HCT116 (cell line): ENCODE measurements around the gene PLSCR1. TPM values are rescaled to one million over a fixed set of nuclear protein-coding genes. Genes with fewer than 3 reads are reported as not detected.

ENCODE experiments used
- ATAC-seq: fragments of 200-7000 bp; cut with Tn5 transposase; 2 replicates; pipeline ENCODE4 v1.9.1; 2020; ENCODE audit warnings: mild to moderate bottlenecking, moderate library complexity
- BruUV-seq: library from RNA; stranded (reverse); fragments of 400-500 nt; replicated peaks from 2 replicates; lab custom pipeline; 2021; lab: Mats Ljungman, UMichigan
- CTCF ChIA-PET: fragments of 300-600 bp; sonication (Branson Sonifier 250); formaldehyde crosslinking; loops from one replicate; lab custom pipeline; 2021; ENCODE audit warnings: antibody characterized with exemption; lab: Charles Lee
- POLR2A ChIA-PET: fragments of 300-600, 350-600 bp; sonication (Branson Sonifier 250); formaldehyde crosslinking; loops from one replicate; lab custom pipeline; 2021; ENCODE audit warnings: antibody characterized with exemption; lab: Charles Lee
- RAD21 ChIA-PET, 2 experiments: fragments of 300-600 bp; sonication (Branson Sonifier 250); formaldehyde crosslinking; loops; one replicate each; lab custom pipeline; 2023; ENCODE audit warnings: low total read pairs in 2 of 2; ENCODE audit not compliant: uncharacterized antibody in 2 of 2, unreplicated experiment in 2 of 2, low non-redundant PET in 1 of 2; lab: Charles Lee
- DNase-seq: peaks from one replicate; pipeline ENCODE4 v3.0.0-alpha.2; 2010; ENCODE audit warnings: low read depth, low spot score
- H2AFZ ChIP-seq: fragments of 200-600 bp; shearing (Covaris generic), sonication (generic); 2 replicates; pipeline ENCODE4 v1.6.1; 2017; ENCODE audit warnings: low read depth, mixed run types, mixed read lengths, antibody characterized with exemption, low read length; ENCODE audit not compliant: poor library complexity, severe bottlenecking
- H3K27ac ChIP-seq: 2 replicates; pipeline ENCODE4 v1.5.1; 2012; ENCODE audit warnings: low read depth, low read length
- H3K27me3 ChIP-seq: fragments of 200-600 bp; sonication (generic); 2 replicates; pipeline ENCODE4 v1.6.1; 2016; ENCODE audit warnings: mixed run types, low read length, mixed read lengths; ENCODE audit not compliant: insufficient read depth
- H3K36me3 ChIP-seq, 2 experiments: fragments of 200-500 bp in 1 of 2; fragments of 200-600 bp in 1 of 2; sonication (Bioruptor generic) in 1 of 2; sonication (generic) in 1 of 2; 2 replicates each; pipeline versions ENCODE4 v1.5.1 to v1.6.1; 2014 to 2016; ENCODE audit warnings: low read length in 2 of 2, inconsistent platforms in 1 of 2, mixed read lengths in 1 of 2, mixed run types in 1 of 2; ENCODE audit not compliant: insufficient read depth in 2 of 2, control insufficient read depth in 1 of 2
- H3K4me1 ChIP-seq, 2 experiments: fragments of 200-600 bp in 1 of 2; sonication (generic) in 1 of 2; 2 replicates each; pipeline versions ENCODE4 v1.5.1 to v1.6.1; 2012 to 2017; ENCODE audit warnings: low read length in 2 of 2, inconsistent platforms in 1 of 2, mild to moderate bottlenecking in 1 of 2, mixed read lengths in 1 of 2, mixed run types in 1 of 2, moderate library complexity in 1 of 2; ENCODE audit not compliant: insufficient read depth in 2 of 2, control insufficient read depth in 1 of 2
- H3K4me2 ChIP-seq: fragments of 200-600 bp; sonication (generic); 2 replicates; pipeline ENCODE4 v1.6.1; 2017; ENCODE audit warnings: mixed run types, low read length, mixed read lengths
- H3K4me3 ChIP-seq, 2 experiments: fragments of 200-600 bp in 1 of 2; sonication (generic) in 1 of 2; replicated peaks in 1 of 2; 2 replicates each; pipeline ENCODE4 v1.5.1; 2011 to 2016; ENCODE audit warnings: low read length in 2 of 2, control low read depth in 1 of 2, low read depth in 1 of 2, mild to moderate bottlenecking in 1 of 2, mixed read lengths in 1 of 2, mixed run types in 1 of 2
- H3K79me2 ChIP-seq: fragments of 200-600 bp; sonication (generic); 2 replicates; pipeline ENCODE4 v1.6.1; 2017; ENCODE audit warnings: mild to moderate bottlenecking, mixed run types, low read length, moderate library complexity, mixed read lengths; ENCODE audit not compliant: insufficient read depth
- H3K9ac ChIP-seq: fragments of 200-600 bp; sonication (generic); 2 replicates; pipeline ENCODE4 v1.6.1; 2016; ENCODE audit warnings: low read length, mixed read lengths
- H3K9me2 ChIP-seq: fragments of 200-600 bp; sonication (generic), shearing (Covaris generic); 2 replicates; pipeline ENCODE4 v1.6.1; 2017; ENCODE audit warnings: mixed run types, mild to moderate bottlenecking, moderate library complexity; ENCODE audit not compliant: insufficient read depth
- H3K9me3 ChIP-seq, 2 experiments: fragments of 200-500 bp in 1 of 2; fragments of 200-600 bp in 1 of 2; sonication (Bioruptor generic) in 1 of 2; sonication (generic) in 1 of 2; 2 replicates each; pipeline ENCODE4 v1.6.1; 2014 to 2017; ENCODE audit warnings: low read length in 2 of 2, mixed read lengths in 2 of 2, inconsistent platforms in 1 of 2, low read depth in 1 of 2, mild to moderate bottlenecking in 1 of 2, mixed run types in 1 of 2, moderate library complexity in 1 of 2; ENCODE audit not compliant: control insufficient read depth in 1 of 2, insufficient read depth in 1 of 2
- H4K20me1 ChIP-seq: fragments of 200-600 bp; sonication (generic), shearing (Covaris generic); 2 replicates; pipeline ENCODE4 v1.6.1; 2017; ENCODE audit warnings: mixed run types, mild to moderate bottlenecking, moderate library complexity; ENCODE audit not compliant: insufficient read depth
- EZH2 ChIP-seq: fragments of 200-600 bp; sonication (generic); IDR thresholded peaks from 2 replicates; pipeline ENCODE4 v1.6.1; 2017; ENCODE audit warnings: antibody characterized with exemption, mixed run types
- FOSL1 ChIP-seq: IDR thresholded peaks from 2 replicates; pipeline ENCODE4 v1.6.1; 2012; ENCODE audit warnings: low read depth
- RAD21 ChIP-seq: IDR thresholded peaks from 2 replicates; pipeline ENCODE4 v1.6.1; 2012; ENCODE audit warnings: low read depth, mild to moderate bottlenecking
- SP1 ChIP-seq: IDR thresholded peaks from 2 replicates; pipeline ENCODE4 v1.6.1; 2012; ENCODE audit warnings: low read depth
- SRF ChIP-seq: IDR thresholded peaks from 2 replicates; pipeline ENCODE4 v1.6.1; 2012; ENCODE audit warnings: low read depth
- ZFX ChIP-seq: fragments of 450-650 bp; IDR thresholded peaks from 2 replicates; pipeline ENCODE4 v1.6.1; 2017
- ZNF274 ChIP-seq: fragments of 200-500 bp; sonication (Bioruptor generic); IDR thresholded peaks from 2 replicates; pipeline ENCODE4 v1.6.1; 2014; ENCODE audit warnings: mild to moderate bottlenecking, low read depth, low read length, inconsistent platforms
- intact Hi-C: fragments of 100-400 bp; cut with micrococcal nuclease; formaldehyde crosslinking; loops from 2 replicates; pipeline ENCODE4 v1.10.0; 2022
- total RNA-seq: library from RNA; stranded (reverse); gene quantifications from one replicate; pipeline ENCODE4 v1.2.1, GENCODE V29; 2021; ENCODE audit not compliant: unreplicated experiment
- TF ChIP-seq, protein P1 (sequence below): IDR thresholded peaks from 2 replicates; pipeline ENCODE4 v1.6.1; 2011; ENCODE audit warnings: mild to moderate bottlenecking, low read length, moderate library complexity; ENCODE audit not compliant: insufficient replicate concordance; ENCODE audit errors: extremely low read depth
- TF ChIP-seq, protein P2 (sequence below), 3 experiments: fragments of 200-600 bp in 1 of 3; sonication (generic) in 1 of 3; IDR thresholded peaks in 2 of 3; conservative IDR thresholded peaks in 1 of 3; 2 replicates each; pipeline ENCODE4 v1.5.1; 2012 to 2017; ENCODE audit warnings: low read depth in 2 of 3, low read length in 2 of 3, antibody characterized with exemption in 1 of 3, borderline replicate concordance in 1 of 3, control low read depth in 1 of 3, mild to moderate bottlenecking in 1 of 3, mixed read lengths in 1 of 3, mixed run types in 1 of 3, moderate library complexity in 1 of 3; ENCODE audit not compliant: insufficient read depth in 1 of 3
- TF ChIP-seq, protein P3 (sequence below): IDR thresholded peaks from 2 replicates; pipeline ENCODE4 v1.6.1; 2012

Gene PLSCR1
- total RNA-seq, 1 experiment from 2014 or later = 44.2 TPM

DNA sequence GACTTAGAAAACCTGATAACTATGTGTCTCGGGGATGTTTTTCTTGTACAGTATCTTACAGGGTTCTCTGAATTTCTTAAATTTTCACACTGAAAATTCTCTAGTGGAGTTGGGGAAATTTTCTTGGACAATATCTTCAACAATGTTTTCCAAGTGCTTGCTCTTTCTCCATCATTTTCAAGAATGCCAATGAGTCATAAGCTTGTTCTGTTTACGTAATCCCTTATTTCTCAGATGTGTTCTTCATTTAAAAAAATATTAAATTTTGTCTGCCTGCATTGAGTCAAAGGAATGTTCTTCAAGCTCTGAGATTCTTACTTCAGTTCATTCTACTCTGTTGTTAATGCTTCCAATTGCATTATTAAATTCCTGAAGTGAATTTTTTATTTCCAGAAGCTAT lies 53.1 kb downstream of the PLSCR1 start:
- Histone ChIP-seq H3K27me3 (no peaks in the 10 kb centered on the region), H3K9me3 (no peaks in the 10 kb centered on the region), H2AFZ (no peak overlapping the region), H3K4me3 (no peak overlapping the region), H3K4me1 (no peaks in the 10 kb centered on the region), H3K9ac (no peak overlapping the region), H3K4me2 (no peak overlapping the region), H3K9me2 (peaks cover 3% of the 10 kb centered on the region; the same call in 1 of the 2 replicates), H3K79me2 (no peaks in the 10 kb centered on the region), H4K20me1 (no peaks in the 10 kb centered on the region), H3K36me3 (no peaks in the 10 kb centered on the region), H3K27ac (no peak overlapping the region)
- BruUV-seq = no TSS peak
- ChIA-PET POLR2A (no interaction called here), RAD21 (no interaction called here), CTCF (no interaction called here)
- no peak for TF ChIP-seq FOSL1
- TF ChIP-seq ZNF274 = no peak
- TF ChIP-seq RAD21 = no peak
- TF ChIP-seq, protein P1, sequence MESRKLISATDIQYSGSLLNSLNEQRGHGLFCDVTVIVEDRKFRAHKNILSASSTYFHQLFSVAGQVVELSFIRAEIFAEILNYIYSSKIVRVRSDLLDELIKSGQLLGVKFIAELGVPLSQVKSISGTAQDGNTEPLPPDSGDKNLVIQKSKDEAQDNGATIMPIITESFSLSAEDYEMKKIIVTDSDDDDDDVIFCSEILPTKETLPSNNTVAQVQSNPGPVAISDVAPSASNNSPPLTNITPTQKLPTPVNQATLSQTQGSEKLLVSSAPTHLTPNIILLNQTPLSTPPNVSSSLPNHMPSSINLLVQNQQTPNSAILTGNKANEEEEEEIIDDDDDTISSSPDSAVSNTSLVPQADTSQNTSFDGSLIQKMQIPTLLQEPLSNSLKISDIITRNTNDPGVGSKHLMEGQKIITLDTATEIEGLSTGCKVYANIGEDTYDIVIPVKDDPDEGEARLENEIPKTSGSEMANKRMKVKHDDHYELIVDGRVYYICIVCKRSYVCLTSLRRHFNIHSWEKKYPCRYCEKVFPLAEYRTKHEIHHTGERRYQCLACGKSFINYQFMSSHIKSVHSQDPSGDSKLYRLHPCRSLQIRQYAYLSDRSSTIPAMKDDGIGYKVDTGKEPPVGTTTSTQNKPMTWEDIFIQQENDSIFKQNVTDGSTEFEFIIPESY = no peak
- no peak for TF ChIP-seq SP1
- no peak for TF ChIP-seq SRF
- TF ChIP-seq, protein P2, sequence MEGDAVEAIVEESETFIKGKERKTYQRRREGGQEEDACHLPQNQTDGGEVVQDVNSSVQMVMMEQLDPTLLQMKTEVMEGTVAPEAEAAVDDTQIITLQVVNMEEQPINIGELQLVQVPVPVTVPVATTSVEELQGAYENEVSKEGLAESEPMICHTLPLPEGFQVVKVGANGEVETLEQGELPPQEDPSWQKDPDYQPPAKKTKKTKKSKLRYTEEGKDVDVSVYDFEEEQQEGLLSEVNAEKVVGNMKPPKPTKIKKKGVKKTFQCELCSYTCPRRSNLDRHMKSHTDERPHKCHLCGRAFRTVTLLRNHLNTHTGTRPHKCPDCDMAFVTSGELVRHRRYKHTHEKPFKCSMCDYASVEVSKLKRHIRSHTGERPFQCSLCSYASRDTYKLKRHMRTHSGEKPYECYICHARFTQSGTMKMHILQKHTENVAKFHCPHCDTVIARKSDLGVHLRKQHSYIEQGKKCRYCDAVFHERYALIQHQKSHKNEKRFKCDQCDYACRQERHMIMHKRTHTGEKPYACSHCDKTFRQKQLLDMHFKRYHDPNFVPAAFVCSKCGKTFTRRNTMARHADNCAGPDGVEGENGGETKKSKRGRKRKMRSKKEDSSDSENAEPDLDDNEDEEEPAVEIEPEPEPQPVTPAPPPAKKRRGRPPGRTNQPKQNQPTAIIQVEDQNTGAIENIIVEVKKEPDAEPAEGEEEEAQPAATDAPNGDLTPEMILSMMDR (IDR thresholded peaks at IDR 0.05 in 2 of 3, conservative IDR thresholded peaks at IDR 0.05 in 1 of 3; ENCODE audit: borderline replicate concordance in 1 of 3, insufficient read depth in 1 of 3, low read depth in 2 of 3, low read length in 2 of 3) = no peak
- TF ChIP-seq ZFX = no peak
- TF ChIP-seq, protein P3, sequence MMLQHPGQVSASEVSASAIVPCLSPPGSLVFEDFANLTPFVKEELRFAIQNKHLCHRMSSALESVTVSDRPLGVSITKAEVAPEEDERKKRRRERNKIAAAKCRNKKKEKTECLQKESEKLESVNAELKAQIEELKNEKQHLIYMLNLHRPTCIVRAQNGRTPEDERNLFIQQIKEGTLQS = no peak
- no peak for TF ChIP-seq EZH2
- intact Hi-C loops = no loop called here
- DNase-seq (no peak), ATAC-seq (no peak)
